Neutrophil (primary cell): ENCODE measurements around the gene CPSF4.
"Not testable (repeated sequence)": the region's sequence is repeated elsewhere in the genome, so short reads cannot be mapped to it uniquely, and the experiment has no call there.

Source experiments
- H3K27ac ChIP-seq: fragments of 200-600 bp; sonication (generic); 2 replicates; pipeline ENCODE4 v1.5.1; 2016; ENCODE audit warnings: mild to moderate bottlenecking, moderate library complexity
- H3K27me3 ChIP-seq: fragments of 200-600 bp; sonication (generic); 2 replicates; pipeline ENCODE4 v1.6.0; 2016; ENCODE audit warnings: mild to moderate bottlenecking
- H3K36me3 ChIP-seq: fragments of 200-600 bp; sonication (generic); 2 replicates; pipeline ENCODE4 v1.5.1; 2017
- H3K4me1 ChIP-seq, 2 experiments: fragments of 200-600 bp in 1 of 2; sonication (generic) in 1 of 2; 1 replicate in 1 of 2; 2 replicates in 1 of 2; pipeline versions ENCODE4 v1.5.1 to v1.6.1; 2013 to 2016; ENCODE audit warnings: low read depth in 1 of 2, low read length in 1 of 2, mild to moderate bottlenecking in 1 of 2, moderate library complexity in 1 of 2; ENCODE audit not compliant: control insufficient read depth in 1 of 2, insufficient read depth in 1 of 2
- H3K4me3 ChIP-seq, 2 experiments: fragments of 200-600 bp in 1 of 2; sonication (generic) in 1 of 2; 1 replicate in 1 of 2; 2 replicates in 1 of 2; pipeline ENCODE4 v1.5.1; 2013 to 2016; ENCODE audit warnings: low read depth in 1 of 2, low read length in 1 of 2, mild to moderate bottlenecking in 1 of 2, moderate library complexity in 1 of 2
- H3K9me3 ChIP-seq: fragments of 200-600 bp; sonication (generic); 2 replicates; pipeline ENCODE4 v1.5.1; 2016
- CTCF ChIP-seq: fragments of 200-600 bp; sonication (generic); IDR thresholded peaks from 2 replicates; pipeline ENCODE4 v1.5.1; 2016; ENCODE audit warnings: antibody characterized with exemption

CPSF4 gene

GRCh38 chr7:99409806-99410205 lies 28.9 kb upstream of the CPSF4 start:
- Histone ChIP-seq H3K9me3 (no peaks in the 10 kb centered on the region), H3K36me3 (peaks cover 51% of the 10 kb centered on the region), H3K27me3 (no peaks in the 10 kb centered on the region), H3K27ac (peak overlapping the region; percentile 96), H3K4me3 (peak overlapping the region; percentile 79 to 100), H3K4me1 (peaks cover 35 to 38% of the 10 kb centered on the region in 2 experiments)
- no peak for TF ChIP-seq CTCF

GRCh38 chr7:99410635-99411034 lies 28.1 kb upstream of the CPSF4 start:
- Histone ChIP-seq H3K27ac (no peak overlapping the region), H3K4me3 (no peak overlapping the region), H3K9me3 (no peaks in the 10 kb centered on the region), H3K4me1 (peaks cover 35 to 38% of the 10 kb centered on the region in 2 experiments), H3K27me3 (no peaks in the 10 kb centered on the region), H3K36me3 (peaks cover 56% of the 10 kb centered on the region)
- no peak for TF ChIP-seq CTCF

GRCh38 chr7:99415513-99416127 lies 23.1 kb upstream of the CPSF4 start:
- peaks cover 98% of the 10 kb centered on the region for H3K36me3 ChIP-seq
- TF ChIP-seq CTCF = peak; percentile 42
- not testable (repeated sequence) for H3K4me3 ChIP-seq, H3K27ac ChIP-seq, H3K4me1 ChIP-seq, H3K27me3 ChIP-seq, H3K9me3 ChIP-seq

GRCh38 chr7:99418260-99418659 lies 20.5 kb upstream of the CPSF4 start:
- Histone ChIP-seq H3K4me1 (no peaks in the 10 kb centered on the region), H3K4me3 (no peak overlapping the region), H3K9me3 (no peaks in the 10 kb centered on the region), H3K36me3 (peaks cover 78% of the 10 kb centered on the region), H3K27ac (no peak overlapping the region), H3K27me3 (no peaks in the 10 kb centered on the region)
- TF ChIP-seq CTCF = no peak

- Histone ChIP-seq H3K27ac (no peak overlapping the region), H3K9me3 (no peaks in the 10 kb centered on the region), H3K4me1 (no peaks in the 10 kb centered on the region), H3K4me3 (no peak overlapping the region), H3K36me3 (peaks cover 75% of the 10 kb centered on the region), H3K27me3 (no peaks in the 10 kb centered on the region)
- no peak for TF ChIP-seq CTCF
Measured at GRCh38 chr7:99419323-99420021, 19.3 kb upstream of the CPSF4 start.
